ENCODE measurements around the gene NOC4L. TPM values are rescaled to one million over a fixed set of nuclear protein-coding genes. Genes with fewer than 3 reads are reported as not detected.
A peak's percentile ranks its signal among the peaks of the same experiment; 100 is the strongest.

The NOC4L gene
- total and polyA plus RNA-seq, 10 donors: 8.3 to 38.6 (median 16.4) TPM

GRCh38 chr12:132168311-132169031, 24.2 kb downstream of the NOC4L start:
- peaks cover 0 to 4% (median 2%) of the 10 kb centered on the region in 6 donors for H3K4me1 ChIP-seq
- H3K27me3 ChIP-seq (replicated peaks in 1 of 7): peaks cover 0 to 61% (median 28%) of the 10 kb centered on the region in 7 donors
- WGBS, 5 donors: 87 to 94% (median 92%) methylated on average over 7 to 31 of the region's 31 CpGs
- TF ChIP-seq POLR2A (IDR thresholded peaks at IDR 0.05) (no peak), POLR2AphosphoS5 (IDR thresholded peaks at IDR 0.05) (no peak), CTCF (IDR thresholded peaks at IDR 0.05 in 8 of 11, conservative IDR thresholded peaks at IDR 0.05 in 3 of 11) (no peak)
- no peak overlapping the region for H3K4me3 ChIP-seq
- H3K9me3 ChIP-seq: no peaks in the 10 kb centered on the region
- intact Hi-C loops (cut with DNase I; ENCODE audit: low total_unique reads): no loop called here
- H3K27ac ChIP-seq: no peak overlapping the region
- H3K36me3 ChIP-seq: no peaks in the 10 kb centered on the region
- peak; percentile 59 for DNase-seq

GRCh38 chr12:132169376-132169775, 25.1 kb downstream of the NOC4L start:
- Histone ChIP-seq H3K9me3 (no peaks in the 10 kb centered on the region), H3K36me3 (no peaks in the 10 kb centered on the region), H3K4me1 (no peaks in the 10 kb centered on the region), H3K4me3 (no peak overlapping the region), H3K27ac (no peak overlapping the region), H3K27me3 (replicated peaks in 1 of 7) (peaks cover 0 to 63% (median 31%) of the 10 kb centered on the region in 7 donors)
- DNase-seq: peak; percentile 51
- TF ChIP-seq POLR2AphosphoS5 (IDR thresholded peaks at IDR 0.05) (no peak), CTCF (IDR thresholded peaks at IDR 0.05 in 8 of 11, conservative IDR thresholded peaks at IDR 0.05 in 3 of 11) (no peak), POLR2A (IDR thresholded peaks at IDR 0.05) (no peak)
- WGBS, 5 donors: 72 to 93% (median 80%) methylated on average over 6 to 17 of the region's 17 CpGs
- intact Hi-C loops (cut with DNase I; ENCODE audit: low total_unique reads): no loop called here

GRCh38 chr12:132170094-132170636, 25.9 kb downstream of the NOC4L start:
- peak; percentile 59 for DNase-seq
- H3K27ac ChIP-seq: no peak overlapping the region
- H3K9me3 ChIP-seq: no peaks in the 10 kb centered on the region
- peaks cover 0 to 69% (median 37%) of the 10 kb centered on the region in 7 donors for H3K27me3 ChIP-seq (replicated peaks in 1 of 7)
- WGBS, 5 donors: 30 to 46% (median 33%) methylated on average over 15 to 16 of the region's 16 CpGs
- TF ChIP-seq POLR2AphosphoS5 (IDR thresholded peaks at IDR 0.05) (no peak), POLR2A (IDR thresholded peaks at IDR 0.05) (no peak), CTCF (IDR thresholded peaks at IDR 0.05 in 8 of 11, conservative IDR thresholded peaks at IDR 0.05 in 3 of 11) (no peak)
- intact Hi-C loops (cut with DNase I; ENCODE audit: low total_unique reads): no loop called here
- no peak overlapping the region for H3K4me3 ChIP-seq
- H3K4me1 ChIP-seq: no peaks in the 10 kb centered on the region
- no peaks in the 10 kb centered on the region for H3K36me3 ChIP-seq

GRCh38 chr12:132170637-132171292, 26.5 kb downstream of the NOC4L start:
- H3K9me3 ChIP-seq: no peaks in the 10 kb centered on the region
- peak; percentile 67 for DNase-seq
- TF ChIP-seq POLR2AphosphoS5 (IDR thresholded peaks at IDR 0.05) (no peak), CTCF (IDR thresholded peaks at IDR 0.05 in 8 of 11, conservative IDR thresholded peaks at IDR 0.05 in 3 of 11) (no peak), POLR2A (IDR thresholded peaks at IDR 0.05) (no peak)
- intact Hi-C loops (cut with DNase I; ENCODE audit: low total_unique reads): no loop called here
- peaks cover 0 to 75% (median 43%) of the 10 kb centered on the region in 7 donors for H3K27me3 ChIP-seq (replicated peaks in 1 of 7)
- WGBS, 5 donors: 86 to 91% (median 88%) methylated on average over 21 to 33 of the region's 33 CpGs
- H3K4me1 ChIP-seq: no peaks in the 10 kb centered on the region
- no peaks in the 10 kb centered on the region for H3K36me3 ChIP-seq
- no peak overlapping the region for H3K4me3 ChIP-seq
- no peak overlapping the region for H3K27ac ChIP-seq

Measured in spleen (tissue), 11 donors.